Sigmoid colon (tissue), 7 donors: ENCODE data around the gene ANKS1A. TPM values are rescaled to one million over a fixed set of nuclear protein-coding genes. Genes with fewer than 3 reads are reported as not detected.

Experiments
- DNase-seq: peaks from one replicate; pipeline ENCODE4 v3.0.0-alpha.2; 2019
- H3K27ac ChIP-seq, 4 donors: fragments of 200-600 bp; sonication (generic); one replicate each; pipeline ENCODE4 v1.5.1; 2016 to 2019; ENCODE audit warnings: mild to moderate bottlenecking in 1 of 4
- H3K27me3 ChIP-seq, 3 donors: fragments of 200-600 bp; sonication (generic); one replicate each; pipeline ENCODE4 v1.5.1; 2019; ENCODE audit warnings: mild to moderate bottlenecking in 1 of 3
- H3K36me3 ChIP-seq, 4 donors: fragments of 200-600 bp; sonication (generic); one replicate each; pipeline ENCODE4 v1.5.1; 2016 to 2019
- H3K4me1 ChIP-seq, 4 donors: fragments of 200-600 bp; sonication (generic); one replicate each; pipeline ENCODE4 v1.5.1; 2017 to 2019
- H3K4me3 ChIP-seq, 4 donors: fragments of 200-600 bp; sonication (generic); one replicate each; pipeline ENCODE4 v1.5.1; 2017 to 2019; ENCODE audit warnings: mild to moderate bottlenecking in 2 of 4, moderate library complexity in 1 of 4
- H3K9me3 ChIP-seq, 4 donors: fragments of 200-600 bp in 3 of 4; sonication (generic) in 3 of 4; one replicate each; pipeline versions ENCODE4 v1.5.1 to v1.6.1; 2013 to 2019
- EP300 ChIP-seq, 4 donors: sonication (generic); formaldehyde crosslinking; IDR thresholded peaks; one replicate each; pipeline ENCODE4 v1.6.1; 2017; ENCODE audit warnings: antibody characterized with exemption in 4 of 4
- POLR2A ChIP-seq, 2 donors: fragments of 450-650 bp; IDR thresholded peaks; one replicate each; pipeline ENCODE4 v1.6.1; 2016; ENCODE audit warnings: antibody characterized with exemption in 2 of 2, mild to moderate bottlenecking in 2 of 2, moderate library complexity in 2 of 2
- POLR2AphosphoS5 ChIP-seq, 4 donors: sonication (generic); formaldehyde crosslinking; IDR thresholded peaks; one replicate each; pipeline ENCODE4 v1.6.1; 2017; ENCODE audit warnings: antibody characterized with exemption in 4 of 4
- WGBS, 2 donors: extraction: QIAGEN DNeasy Blood & Tissue Kit; methylation state at CpG; one replicate each; pipeline ENCODE4 v1.1.7; 2013; 5-methylcytosine and 5-hydroxymethylcytosine counted together
- intact Hi-C: fragments of 100-400 bp; cut with DNase I; formaldehyde crosslinking; loops from one replicate; pipeline ENCODE4 v1.15.1; 2023
- polyA plus RNA-seq, 3 donors: library from polyadenylated mRNA; stranded (reverse); fragments of 200-250 nt; gene quantifications; one replicate each; pipeline ENCODE4 v1.2.3, GENCODE V29; 2013
- total RNA-seq, 4 donors: library from RNA; depleted of rRNA; stranded (reverse); fragments of >200 nt; gene quantifications; one replicate each; pipeline ENCODE4 v1.1.0, GENCODE V29; 2016
- TF ChIP-seq, protein P1 (sequence below), 4 experiments: fragments of 450-650 bp in 3 of 4; fragments of 200-600 bp in 1 of 4; IDR thresholded peaks; one replicate each; pipeline ENCODE4 v1.5.1; 2016 to 2019; ENCODE audit warnings: antibody characterized with exemption in 4 of 4, mild to moderate bottlenecking in 3 of 4, moderate library complexity in 2 of 4
- donor health status: healthy with polysubstance abuse.
- donor health status: Bipolar disorder and iron deficiency.
- donor health status: healthy.

The ANKS1A gene
- total and polyA plus RNA-seq, 7 donors, result 9.0 to 60.1 (median 37.8) TPM

DNA sequence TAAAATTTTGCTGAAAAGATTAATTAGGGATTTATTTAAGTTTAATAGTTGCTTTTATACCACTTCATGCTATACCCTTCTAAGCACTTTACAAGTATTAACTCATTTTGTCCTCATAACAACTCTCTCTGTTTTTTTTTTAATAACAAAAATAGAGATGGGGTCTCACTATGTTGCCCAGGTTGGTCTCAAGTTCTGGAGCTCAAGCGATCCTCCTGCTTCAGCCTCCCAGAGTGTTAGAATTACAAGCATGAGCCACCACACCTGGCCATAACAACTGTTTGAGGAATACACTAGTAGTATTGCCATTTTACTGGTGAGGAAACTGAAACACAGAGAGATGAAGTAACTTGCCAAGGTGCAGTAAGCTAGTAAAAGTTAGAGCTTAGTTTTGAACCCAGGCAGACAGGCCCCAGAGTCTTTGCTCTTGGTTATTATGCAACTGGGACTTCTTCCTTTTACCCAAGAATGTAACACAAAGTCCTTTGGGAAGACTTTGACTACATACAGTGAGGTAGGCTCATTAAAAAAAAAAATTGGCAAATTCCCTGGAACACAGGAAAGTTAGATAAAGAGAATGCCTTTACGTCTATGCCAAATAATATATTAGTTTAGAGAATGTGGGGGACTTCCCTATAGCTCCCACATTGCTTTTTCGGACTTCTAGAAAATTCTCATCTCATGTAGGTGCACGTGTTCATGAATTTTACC lies 11.4 kb downstream of the ANKS1A start:
- H3K27me3 ChIP-seq, result no peaks in the 10 kb centered on the region
- no peak overlapping the region for H3K4me3 ChIP-seq
- no peak for DNase-seq
- intact Hi-C loops, result no loop called here
- peaks cover 0 to 8% (median 0%) of the 10 kb centered on the region in 4 donors for H3K4me1 ChIP-seq
- H3K36me3 ChIP-seq, result no peaks in the 10 kb centered on the region
- H3K27ac ChIP-seq, result no peak overlapping the region
- WGBS, 2 donors, result 78 to 94% methylated on average over 4 of the region's 4 CpGs
- TF ChIP-seq, protein P1, sequence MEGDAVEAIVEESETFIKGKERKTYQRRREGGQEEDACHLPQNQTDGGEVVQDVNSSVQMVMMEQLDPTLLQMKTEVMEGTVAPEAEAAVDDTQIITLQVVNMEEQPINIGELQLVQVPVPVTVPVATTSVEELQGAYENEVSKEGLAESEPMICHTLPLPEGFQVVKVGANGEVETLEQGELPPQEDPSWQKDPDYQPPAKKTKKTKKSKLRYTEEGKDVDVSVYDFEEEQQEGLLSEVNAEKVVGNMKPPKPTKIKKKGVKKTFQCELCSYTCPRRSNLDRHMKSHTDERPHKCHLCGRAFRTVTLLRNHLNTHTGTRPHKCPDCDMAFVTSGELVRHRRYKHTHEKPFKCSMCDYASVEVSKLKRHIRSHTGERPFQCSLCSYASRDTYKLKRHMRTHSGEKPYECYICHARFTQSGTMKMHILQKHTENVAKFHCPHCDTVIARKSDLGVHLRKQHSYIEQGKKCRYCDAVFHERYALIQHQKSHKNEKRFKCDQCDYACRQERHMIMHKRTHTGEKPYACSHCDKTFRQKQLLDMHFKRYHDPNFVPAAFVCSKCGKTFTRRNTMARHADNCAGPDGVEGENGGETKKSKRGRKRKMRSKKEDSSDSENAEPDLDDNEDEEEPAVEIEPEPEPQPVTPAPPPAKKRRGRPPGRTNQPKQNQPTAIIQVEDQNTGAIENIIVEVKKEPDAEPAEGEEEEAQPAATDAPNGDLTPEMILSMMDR (IDR thresholded peaks at IDR 0.05), result no peak
- no peak for TF ChIP-seq POLR2AphosphoS5 (IDR thresholded peaks at IDR 0.05)
- TF ChIP-seq POLR2A (IDR thresholded peaks at IDR 0.05), result no peak
- no peak for TF ChIP-seq EP300 (IDR thresholded peaks at IDR 0.05)
- no peaks in the 10 kb centered on the region for H3K9me3 ChIP-seq

DNA sequence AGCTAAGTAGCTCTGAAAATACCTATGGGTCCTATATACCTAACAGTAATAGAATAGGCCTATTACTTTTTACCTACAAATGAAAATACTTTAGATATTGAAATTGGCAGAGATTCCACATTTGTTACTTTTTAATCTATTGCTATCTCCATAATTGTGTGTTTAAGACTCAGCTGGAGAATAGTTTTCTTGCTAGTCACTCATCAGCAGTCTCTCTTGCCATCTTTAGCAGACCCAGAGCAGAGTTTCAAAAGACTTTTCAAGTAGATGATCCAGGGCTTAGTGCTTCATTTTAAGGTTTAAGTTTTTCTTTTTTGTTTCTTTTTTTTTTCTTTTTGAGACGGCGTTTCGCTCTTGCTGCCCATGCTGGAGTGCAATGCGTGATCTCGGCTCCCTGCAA lies 12.9 kb downstream of the ANKS1A start:
- Histone ChIP-seq H3K4me3 (no peak overlapping the region), H3K36me3 (no peaks in the 10 kb centered on the region), H3K27me3 (no peaks in the 10 kb centered on the region), H3K4me1 (peaks cover 0 to 4% (median 0%) of the 10 kb centered on the region in 4 donors), H3K27ac (no peak overlapping the region), H3K9me3 (no peaks in the 10 kb centered on the region)
- no peak for DNase-seq
- intact Hi-C loops, result no loop called here
- no peak for TF ChIP-seq POLR2A (IDR thresholded peaks at IDR 0.05)
- 97 to 98% methylated on average over 5 of the region's 5 CpGs for WGBS, 2 donors

DNA sequence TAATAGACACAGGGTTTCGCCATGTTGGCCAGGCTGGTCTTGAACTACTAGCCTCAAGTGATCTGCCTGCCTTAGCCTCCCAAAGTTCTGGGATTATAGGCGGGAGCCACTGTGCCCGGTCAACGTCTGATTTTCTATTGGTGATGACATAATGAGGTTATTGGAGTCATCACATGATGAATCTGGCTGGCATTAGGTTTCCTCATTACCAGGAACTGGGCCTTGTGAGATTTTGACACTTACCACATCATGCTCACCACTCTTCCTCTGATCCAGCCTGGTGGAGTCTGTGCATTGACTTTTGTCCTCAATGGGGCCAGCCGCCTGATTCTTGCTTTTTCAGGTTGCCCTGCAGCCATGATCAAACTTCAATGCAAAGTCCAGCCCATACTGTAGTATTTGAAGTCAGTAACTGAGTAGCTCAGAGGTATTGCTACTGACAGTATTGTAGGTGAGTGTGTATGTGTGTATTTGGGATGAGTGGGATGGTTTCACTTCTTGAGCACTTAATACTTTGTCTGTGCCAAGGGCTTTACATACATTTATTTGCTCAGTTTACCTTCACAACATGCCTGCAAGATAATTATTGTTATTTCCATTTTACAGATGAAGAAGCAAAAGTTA lies 16.0 kb downstream of the ANKS1A start:
- Histone ChIP-seq H3K27ac (no peak overlapping the region), H3K27me3 (no peaks in the 10 kb centered on the region), H3K4me1 (no peaks in the 10 kb centered on the region), H3K36me3 (no peaks in the 10 kb centered on the region), H3K4me3 (no peak overlapping the region), H3K9me3 (no peaks in the 10 kb centered on the region)
- intact Hi-C loops, result no loop called here
- no peak for DNase-seq
- 84 to 90% methylated on average over 5 of the region's 5 CpGs for WGBS, 2 donors
- no peak for TF ChIP-seq POLR2A (IDR thresholded peaks at IDR 0.05)

DNA sequence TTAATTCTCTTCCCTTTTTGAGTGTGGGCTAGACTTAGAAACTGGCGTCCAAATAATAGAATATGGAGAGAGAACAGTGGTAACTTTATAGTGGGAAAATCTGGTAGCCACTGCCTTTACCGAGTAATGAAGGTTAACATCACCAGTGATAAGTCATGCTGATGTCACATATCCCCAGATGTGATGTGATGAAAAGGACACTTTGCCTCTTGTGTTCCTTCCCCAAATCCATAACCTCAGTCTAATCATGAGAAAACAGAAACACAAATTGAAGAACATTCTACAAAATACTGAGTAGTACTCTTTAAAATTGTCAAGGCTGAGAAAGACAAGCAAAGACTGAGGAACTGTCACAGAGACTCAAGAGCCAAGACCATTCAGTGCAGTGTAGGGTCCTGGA lies 17.8 kb downstream of the ANKS1A start:
- intact Hi-C loops, result no loop called here
- no peak for DNase-seq
- Histone ChIP-seq H3K9me3 (no peaks in the 10 kb centered on the region), H3K4me3 (no peak overlapping the region), H3K4me1 (peaks cover 0 to 6% (median 0%) of the 10 kb centered on the region in 4 donors), H3K27me3 (no peaks in the 10 kb centered on the region), H3K27ac (no peak overlapping the region), H3K36me3 (no peaks in the 10 kb centered on the region)
- 97% methylated on average over 2 of the region's 2 CpGs for WGBS, 2 donors
- TF ChIP-seq, protein P1 (IDR thresholded peaks at IDR 0.05), result no peak
- TF ChIP-seq POLR2AphosphoS5 (IDR thresholded peaks at IDR 0.05) (no peak), POLR2A (IDR thresholded peaks at IDR 0.05) (no peak), EP300 (IDR thresholded peaks at IDR 0.05) (no peak)

DNA sequence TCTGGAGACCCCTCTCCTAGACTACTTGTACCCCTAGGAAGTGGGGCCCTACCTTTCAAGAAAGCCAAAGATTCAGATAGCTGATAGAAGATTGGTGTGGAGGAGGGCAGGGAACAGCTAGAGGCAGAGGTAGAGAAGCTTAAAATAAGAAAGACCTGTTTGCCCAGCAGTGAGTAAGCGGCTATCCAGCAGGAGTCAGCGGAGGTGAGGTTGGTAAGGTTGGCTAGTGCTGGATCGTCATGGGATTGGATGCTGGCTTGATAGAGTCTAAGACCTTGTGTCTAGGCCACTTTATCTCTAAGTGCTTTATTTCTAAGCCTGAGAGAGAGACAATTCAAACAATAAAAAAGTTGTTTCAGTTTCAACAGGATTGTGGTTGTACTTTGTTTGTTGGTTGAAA lies 19.1 kb downstream of the ANKS1A start:
- Histone ChIP-seq H3K9me3 (no peaks in the 10 kb centered on the region), H3K27me3 (no peaks in the 10 kb centered on the region), H3K27ac (no peak overlapping the region), H3K4me3 (no peak overlapping the region), H3K4me1 (peaks cover 0 to 6% (median 0%) of the 10 kb centered on the region in 4 donors), H3K36me3 (no peaks in the 10 kb centered on the region)
- 95 to 97% methylated on average over 3 of the region's 3 CpGs for WGBS, 2 donors
- no peak for DNase-seq
- intact Hi-C loops, result no loop called here
- no peak for TF ChIP-seq POLR2A (IDR thresholded peaks at IDR 0.05)
- no peak for TF ChIP-seq EP300 (IDR thresholded peaks at IDR 0.05)
- TF ChIP-seq, protein P1 (IDR thresholded peaks at IDR 0.05), result no peak
- TF ChIP-seq POLR2AphosphoS5 (IDR thresholded peaks at IDR 0.05), result no peak
